ENCODE data around the gene HIRA.

- TF ChIP-seq CTCF (IDR thresholded peaks at IDR 0.05 in 8 of 11, conservative IDR thresholded peaks at IDR 0.05 in 3 of 11), result no peak
- TF ChIP-seq POLR2A (IDR thresholded peaks at IDR 0.05), result no peak
Observed at GRCh38 chr22:19285831-19286230, 145.7 kb downstream of the HIRA start.
